ENCODE data around the gene LRRFIP1.
"Not testable (repeated sequence)": the region's sequence is repeated elsewhere in the genome, so short reads cannot be mapped to it uniquely, and the experiment has no call there.

LRRFIP1 gene

GRCh38 chr2:237732070-237732469 lies 104.7 kb downstream of the LRRFIP1 start:
- DNase-seq = no peak

- DNase-seq = no peak
Measured at GRCh38 chr2:237732790-237733381, 105.5 kb downstream of the LRRFIP1 start.

GRCh38 chr2:237733677-237734300 lies 106.4 kb downstream of the LRRFIP1 start:
- DNase-seq = no peak

GRCh38 chr2:237734905-237735623 lies 107.7 kb downstream of the LRRFIP1 start:
- no peak for DNase-seq

- DNase-seq = no peak
Measured at GRCh38 chr2:237735798-237736197, 108.4 kb downstream of the LRRFIP1 start.

GRCh38 chr2:237736783-237737182 lies 109.4 kb downstream of the LRRFIP1 start:
- DNase-seq = no peak

- DNase-seq = no peak
Measured at GRCh38 chr2:237737196-237737865, 109.9 kb downstream of the LRRFIP1 start.

GRCh38 chr2:237738255-237738654 lies 110.9 kb downstream of the LRRFIP1 start:
- DNase-seq = no peak

- DNase-seq = no peak
Measured at GRCh38 chr2:237739101-237739500, 111.7 kb downstream of the LRRFIP1 start.

GRCh38 chr2:237742191-237742590 lies 114.8 kb downstream of the LRRFIP1 start:
- DNase-seq = no peak

GRCh38 chr2:237742614-237743013 lies 115.2 kb downstream of the LRRFIP1 start:
- no peak for DNase-seq

GRCh38 chr2:237743024-237743423 lies 115.6 kb downstream of the LRRFIP1 start:
- DNase-seq = no peak

- DNase-seq = no peak
Measured at GRCh38 chr2:237743561-237744269, 116.3 kb downstream of the LRRFIP1 start.

GRCh38 chr2:237744270-237744612 lies 116.9 kb downstream of the LRRFIP1 start:
- no peak for DNase-seq

GRCh38 chr2:237744613-237745249 lies 117.3 kb downstream of the LRRFIP1 start:
- DNase-seq = peak; percentile 51

- no peak for DNase-seq
Measured at GRCh38 chr2:237745250-237745613, 117.8 kb downstream of the LRRFIP1 start.

- no peak for DNase-seq
Measured at GRCh38 chr2:237746302-237747080, 119.1 kb downstream of the LRRFIP1 start.

- no peak for DNase-seq
Measured at GRCh38 chr2:237747189-237747588, 119.8 kb downstream of the LRRFIP1 start.

GRCh38 chr2:237749002-237749401 lies 121.6 kb downstream of the LRRFIP1 start:
- DNase-seq = no peak

- no peak for DNase-seq
Measured at GRCh38 chr2:237749961-237750360, 122.6 kb downstream of the LRRFIP1 start.

- not testable (repeated sequence) for DNase-seq
Measured at GRCh38 chr2:237750441-237750840, 123.1 kb downstream of the LRRFIP1 start.

GRCh38 chr2:237752761-237753165 lies 125.4 kb downstream of the LRRFIP1 start:
- no peak for DNase-seq
